Chondrocyte (in vitro differentiated cells): ENCODE measurements around the gene DNM1L. TPM values are rescaled to one million over a fixed set of nuclear protein-coding genes. Genes with fewer than 3 reads are reported as not detected.

Experiments
- DNase-seq: peaks from one replicate; pipeline ENCODE4 v3.0.0; 2021; ENCODE audit warnings: mixed read lengths, low spot score
- H3K27ac Mint-ChIP-seq: one replicate; pipeline ENCODE4 v1.8.0; 2021; ENCODE audit warnings: mild to moderate bottlenecking, moderate library complexity, mixed read lengths; ENCODE audit not compliant: unreplicated experiment
- H3K27me3 Mint-ChIP-seq: 2 replicates; pipeline ENCODE4 v1.8.0; 2021; ENCODE audit warnings: low read depth, mixed read lengths
- H3K36me3 Mint-ChIP-seq: 2 replicates; pipeline ENCODE4 v1.8.0; 2021; ENCODE audit warnings: low read depth, mixed read lengths
- H3K4me1 Mint-ChIP-seq: 2 replicates; pipeline ENCODE4 v1.8.0; 2021; ENCODE audit warnings: low read depth, mild to moderate bottlenecking, mixed read lengths
- H3K4me3 Mint-ChIP-seq: one replicate; pipeline ENCODE4 v1.8.0; 2021; ENCODE audit warnings: mild to moderate bottlenecking, moderate library complexity, mixed read lengths; ENCODE audit not compliant: unreplicated experiment
- H3K9me3 Mint-ChIP-seq: 2 replicates; pipeline ENCODE4 v1.8.0; 2021; ENCODE audit warnings: low read depth, mixed read lengths
- CTCF ChIP-seq: fragments of 200-600 bp; sonication (generic); IDR thresholded peaks from 2 replicates; pipeline ENCODE4 v1.5.0; 2021; ENCODE audit warnings: antibody characterized with exemption, mild to moderate bottlenecking, moderate library complexity
- total RNA-seq: library from RNA; stranded (reverse); gene quantifications from 3 replicates; pipeline ENCODE4 v1.2.1, GENCODE V29; 2021

The DNM1L gene
- total RNA-seq, 1 donor from 2014 or later: 67.0 TPM

GRCh38 chr12:32794281-32794680 is 115.2 kb downstream of the DNM1L start:
- Mint-ChIP-seq H3K9me3 (peaks cover 8% of the 10 kb centered on the region), H3K4me3 (no peak overlapping the region), H3K4me1 (no peaks in the 10 kb centered on the region), H3K36me3 (no peaks in the 10 kb centered on the region), H3K27ac (no peak overlapping the region), H3K27me3 (no peaks in the 10 kb centered on the region)
- TF ChIP-seq CTCF: no peak
- DNase-seq: no peak

Other genes with a start within 250 kb of the DNM1L start
- gene YARS2, start 76.6 kb downstream of the DNM1L start, total RNA-seq: 16.0 to 19.1 TPM (median 18.6 TPM) in 3 replicates
- gene PKP2, start 217.5 kb downstream of the DNM1L start, total RNA-seq: 2.1 to 5.8 TPM (median 5.3 TPM) in 3 replicates